ENCODE data around the gene MDP1.

The MDP1 gene

GRCh38 chr14:24195186-24196070, 20.4 kb downstream of the MDP1 start, which contains the start of gene TM9SF1:
TM9SF1 (minus strand) TSS chr14:24195441; CDS start chr14:24195019, 422 bp downstream.
- DNase-seq = peak; percentile 75

DNA sequence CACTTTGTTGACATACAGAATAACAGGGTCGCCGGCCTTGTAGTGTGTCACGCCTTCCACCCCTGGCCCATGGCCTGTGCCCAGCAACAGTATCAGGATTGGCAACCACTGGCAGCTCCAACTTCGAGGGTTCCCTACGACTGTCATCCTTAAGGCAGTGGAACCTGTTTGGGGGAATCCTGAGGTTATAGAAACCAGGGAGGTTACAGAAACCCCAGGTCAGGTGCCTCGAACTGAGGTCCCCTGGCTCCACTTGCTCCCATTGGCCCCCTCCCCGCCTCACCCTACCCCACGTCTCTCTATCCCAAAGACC, 21.0 kb downstream of the MDP1 start:
- DNase-seq = no peak

DNA sequence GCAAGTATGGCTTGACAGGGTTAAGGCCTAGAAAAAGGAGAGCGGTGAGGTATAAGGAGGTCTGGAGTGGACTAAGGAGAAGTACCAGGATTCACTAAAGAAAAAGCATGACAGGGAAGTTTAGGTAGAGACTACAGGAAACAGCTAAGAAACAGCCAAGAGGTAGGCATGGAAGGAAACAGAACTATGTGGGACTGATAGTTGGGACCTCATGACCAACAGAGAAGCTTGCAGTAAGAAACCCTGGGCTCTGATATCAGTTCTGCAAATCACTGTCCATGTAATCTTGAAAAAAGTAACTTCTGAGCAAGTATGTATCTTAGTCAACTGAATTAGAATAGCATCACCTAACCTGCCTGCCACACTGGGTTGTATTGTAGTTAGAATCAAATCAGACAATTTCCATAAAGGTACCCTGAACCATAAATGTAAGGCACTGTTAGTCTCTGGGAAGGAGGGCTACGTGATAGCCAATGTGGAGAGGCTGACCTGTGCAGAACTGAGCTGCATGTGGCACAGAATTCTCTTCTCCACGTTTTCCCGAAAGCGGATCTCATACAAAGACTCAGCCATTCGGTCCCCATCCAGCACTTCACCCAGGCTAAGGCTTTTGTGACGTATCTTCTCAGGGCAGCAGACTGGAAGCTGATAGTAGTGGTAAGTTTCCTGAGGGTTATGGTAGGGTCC, 21.5 kb downstream of the MDP1 start:
- DNase-seq = no peak

DNA sequence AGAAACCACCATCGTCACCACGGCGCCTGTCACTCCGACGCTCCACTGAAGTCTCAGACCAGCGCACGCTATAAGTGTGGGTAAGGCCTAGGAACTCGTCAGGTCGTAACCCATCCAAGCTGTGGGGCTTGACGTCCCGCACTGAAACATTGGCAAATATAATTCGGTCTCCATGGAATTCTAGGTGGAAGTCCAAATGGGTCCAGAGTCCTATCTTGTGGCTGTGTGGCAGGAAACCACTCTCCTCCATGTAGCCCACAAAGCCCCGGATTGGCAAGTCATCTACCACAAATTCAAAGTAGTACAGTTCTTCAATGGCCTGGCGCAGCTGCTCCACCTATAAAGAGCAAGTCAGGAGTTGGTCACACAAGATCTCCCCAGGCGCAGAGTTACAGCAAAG, 22.9 kb downstream of the MDP1 start:
- DNase-seq = no peak

DNA sequence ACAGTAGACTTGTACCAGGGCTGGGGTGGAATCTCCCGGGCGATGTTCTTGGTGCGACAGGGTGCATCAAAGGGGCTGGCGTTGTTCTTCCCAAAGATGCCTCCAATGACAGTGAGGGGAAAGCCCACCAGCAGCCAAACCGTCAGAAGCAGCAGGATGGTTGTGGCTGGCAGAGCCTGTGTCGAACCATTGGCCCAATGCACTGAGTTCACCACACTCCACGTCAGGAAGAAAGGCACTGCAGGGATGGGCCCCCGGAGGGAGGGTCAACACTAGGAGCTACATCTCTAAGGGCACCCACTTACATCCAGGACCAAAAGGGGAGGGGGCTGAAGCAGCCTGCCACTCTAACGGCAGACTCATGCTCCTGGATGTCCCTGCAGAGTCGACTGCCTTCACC, 25.4 kb downstream of the MDP1 start:
- DNase-seq = no peak

DNA sequence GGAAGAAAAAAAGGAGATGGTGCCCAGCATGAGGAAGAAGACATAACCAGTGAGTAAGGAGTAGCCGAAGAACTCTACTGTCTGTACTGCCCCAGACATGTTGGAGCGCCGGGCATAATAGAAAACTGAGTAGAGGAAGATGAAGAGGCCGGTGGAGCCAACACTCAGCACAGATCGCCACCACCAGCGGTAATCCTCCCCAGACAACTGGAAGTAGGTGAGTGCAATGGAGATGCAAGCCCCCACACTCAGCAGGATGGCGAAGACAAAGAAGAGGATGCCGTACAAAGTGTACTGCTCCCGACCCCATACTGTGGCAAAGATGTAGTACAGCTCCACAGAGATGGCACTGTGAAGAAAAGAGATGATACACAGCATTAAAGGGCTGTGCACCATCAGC, 26.4 kb downstream of the MDP1 start:
- no peak for DNase-seq

- DNase-seq = no peak
Measured at GRCh38 chr14:24189059-24189375, 26.8 kb downstream of the MDP1 start.

DNA sequence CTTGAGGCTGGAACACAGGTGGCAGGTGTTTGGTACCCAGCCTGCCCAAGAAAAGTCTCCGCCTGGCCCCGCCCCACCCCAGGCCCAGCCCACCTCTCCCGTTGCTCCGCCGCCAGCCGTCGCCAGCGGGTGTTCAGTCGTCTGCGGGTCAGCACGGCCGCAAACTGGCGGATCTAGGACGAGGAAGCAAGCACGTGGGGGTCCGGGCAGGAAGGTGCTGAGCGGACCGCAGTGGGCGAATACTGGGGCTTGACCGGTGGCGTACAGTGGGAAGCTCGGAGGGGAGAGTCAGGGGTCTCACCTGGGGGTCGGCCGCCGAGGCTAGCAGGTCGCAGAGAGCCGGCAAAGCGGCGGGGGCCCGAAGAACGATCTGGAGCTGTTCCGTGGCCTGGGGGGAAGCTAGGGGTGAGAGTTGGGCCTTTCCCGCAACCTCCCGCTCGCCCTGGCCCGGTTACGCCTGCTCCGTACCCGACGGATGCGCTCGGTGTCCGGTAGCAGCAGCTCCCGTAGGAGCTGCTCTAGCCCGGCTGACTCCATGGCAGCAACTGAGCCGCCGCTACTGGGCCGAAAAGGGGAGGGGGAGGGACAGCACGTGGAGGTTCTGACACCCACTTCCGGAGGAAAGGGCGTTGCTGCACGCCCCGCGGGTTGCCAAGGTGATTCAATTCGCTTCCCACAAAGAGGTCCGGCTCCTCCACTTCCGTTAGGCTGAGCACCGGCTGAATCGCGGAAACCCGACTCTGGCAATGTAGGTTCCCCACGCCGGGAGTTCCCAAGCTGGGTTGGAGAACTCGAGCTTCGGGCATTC, 27.4 kb downstream of the MDP1 start, which contains the start of gene IPO4:
IPO4 (minus strand) TSS at position 566 of the 808 bp plus-strand sequence; CDS start at position 537, 29 bp downstream.
- peak; percentile 82 for DNase-seq

DNA sequence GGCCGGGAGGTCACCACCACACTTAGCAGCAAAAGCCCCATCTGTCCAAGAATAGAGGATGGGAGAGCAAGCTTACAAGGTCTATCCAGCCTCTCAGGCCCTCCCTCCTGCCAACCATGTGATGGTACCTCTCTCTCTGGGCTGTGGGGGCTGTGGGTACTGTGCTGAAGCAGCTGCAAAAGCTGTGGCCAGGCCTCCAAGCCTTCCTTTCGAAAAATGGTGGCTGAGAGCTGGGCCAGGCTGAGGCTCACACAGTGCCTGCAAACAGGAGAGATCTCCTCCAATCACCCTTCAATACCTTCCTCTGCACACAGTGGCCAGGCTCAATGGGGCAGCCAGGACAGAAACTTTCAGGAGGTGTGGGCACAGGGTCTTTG, 28.3 kb downstream of the MDP1 start:
- DNase-seq = no peak

GRCh38 chr14:24186831-24187538, 28.9 kb downstream of the MDP1 start:
- DNase-seq = no peak

- DNase-seq = no peak
Measured at GRCh38 chr14:24185741-24186140, 30.1 kb downstream of the MDP1 start.

DNA sequence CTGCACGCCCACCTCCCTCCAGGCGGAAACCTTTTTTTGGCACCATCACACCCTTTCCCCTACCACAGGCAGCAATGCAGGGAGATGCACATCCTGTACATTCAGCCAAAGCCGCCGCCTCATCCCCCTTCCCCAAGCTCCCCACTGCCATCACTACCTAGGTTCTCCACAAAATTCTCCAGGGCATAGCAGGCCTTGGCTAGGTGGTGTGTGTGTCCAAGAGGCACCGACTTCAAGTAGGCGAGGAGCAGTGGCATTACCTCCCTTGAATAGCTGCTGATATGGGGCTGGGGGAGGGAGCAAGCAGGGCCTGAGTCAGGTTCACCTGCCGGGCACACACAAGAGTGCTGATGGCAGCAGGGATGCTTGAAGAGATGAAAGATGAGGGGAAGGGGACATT, 30.8 kb downstream of the MDP1 start:
- DNase-seq = no peak

DNA sequence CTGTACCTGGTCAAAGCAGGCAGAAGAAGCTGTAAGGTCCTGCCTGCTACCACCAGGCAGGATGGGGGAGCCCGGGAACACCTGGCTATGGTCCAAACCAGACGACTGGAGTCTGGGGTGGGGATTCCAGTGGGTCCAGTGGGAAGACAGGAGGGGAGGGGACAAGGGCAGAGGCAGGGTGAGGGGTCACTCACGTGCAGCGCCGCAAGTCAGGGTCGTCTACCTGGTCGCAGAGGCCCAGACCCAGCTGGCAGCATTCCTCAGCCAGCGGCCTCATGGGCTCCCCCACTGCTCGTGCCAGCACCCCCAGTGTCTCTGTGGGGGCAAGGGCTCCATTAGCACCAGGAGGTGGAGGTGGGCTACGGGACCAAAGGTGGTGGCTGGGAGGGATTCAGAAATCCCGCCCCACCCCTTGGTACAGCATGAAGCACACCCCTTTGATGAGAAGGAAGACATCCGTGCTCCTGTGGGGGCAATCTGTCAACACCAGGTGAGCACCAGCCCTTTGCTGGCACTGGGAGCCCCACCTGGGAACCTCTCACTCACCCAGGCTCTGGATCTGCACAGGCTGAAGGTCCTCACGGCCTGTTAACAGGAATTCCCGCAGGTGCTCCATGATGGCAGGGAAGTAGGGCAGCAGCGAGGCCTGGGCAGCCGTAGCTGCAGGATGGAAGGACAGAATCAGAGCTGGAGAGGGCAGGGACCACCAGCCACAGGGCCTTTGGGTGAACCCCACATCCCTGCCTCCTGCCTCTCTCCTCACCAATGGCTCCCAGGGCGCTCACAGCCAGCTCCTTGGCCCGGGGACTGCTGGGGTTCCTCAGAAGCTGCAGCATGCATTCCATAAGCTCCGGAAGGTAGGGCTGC, 31.5 kb downstream of the MDP1 start:
- DNase-seq = no peak

DNA sequence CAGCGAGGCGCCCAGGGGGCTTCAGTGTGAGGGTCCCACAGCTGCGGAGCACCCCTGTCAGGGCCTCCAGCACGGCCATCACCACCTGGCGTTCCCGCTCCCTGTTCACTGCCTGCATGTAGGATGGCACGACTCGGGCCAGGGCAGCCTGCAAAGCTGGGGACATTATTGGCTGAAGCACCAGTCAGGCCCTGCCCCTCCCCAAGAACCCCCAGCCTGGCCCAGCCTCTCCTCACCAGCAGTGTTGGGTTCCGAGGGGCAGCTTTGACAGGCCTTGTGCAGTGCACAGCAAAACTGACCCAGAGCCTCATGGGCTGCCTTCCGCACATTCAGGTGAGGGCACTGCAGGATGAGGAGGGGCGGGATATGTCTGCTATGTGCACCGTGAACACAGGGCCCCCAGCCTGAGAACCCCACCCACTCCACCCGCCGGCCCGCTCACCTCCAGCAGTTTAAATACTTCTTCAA, 32.8 kb downstream of the MDP1 start:
- DNase-seq = no peak

DNA sequence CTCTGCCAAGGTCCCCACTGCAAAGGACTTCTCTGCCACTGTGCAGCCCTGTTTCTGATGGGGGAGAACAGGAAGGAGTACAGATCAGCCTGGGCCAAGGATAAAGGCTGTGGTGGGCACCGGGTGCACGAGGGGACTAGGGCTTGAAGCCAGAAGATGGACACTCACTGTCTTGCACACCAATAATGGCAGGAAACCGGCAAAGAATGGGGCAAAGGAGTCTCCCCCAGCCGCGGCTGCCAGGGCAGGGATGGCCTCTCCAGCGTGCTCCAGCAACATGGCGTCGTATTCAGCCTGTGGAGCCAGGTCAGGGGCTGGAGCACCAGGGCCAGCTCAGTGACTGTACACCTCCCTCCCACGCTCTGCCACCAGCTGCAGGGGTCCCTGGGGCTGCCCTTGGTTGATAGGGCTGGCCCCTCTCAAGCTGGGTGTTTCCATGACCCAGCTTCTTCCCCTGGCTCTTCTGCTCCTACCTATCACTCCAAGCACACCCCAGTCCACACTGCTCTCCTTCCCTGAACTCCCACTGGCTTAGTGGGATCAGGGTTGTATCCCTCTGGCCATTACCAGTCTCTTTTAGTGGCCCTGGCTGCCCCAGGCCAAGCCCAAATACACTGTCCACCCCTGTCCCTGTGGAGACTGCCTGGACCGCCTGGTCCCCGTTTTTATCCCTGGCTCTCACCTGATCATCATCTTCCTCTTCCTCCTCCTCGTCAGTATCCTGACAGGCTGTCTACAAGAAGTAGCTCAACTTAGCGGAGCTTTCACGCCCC, 33.6 kb downstream of the MDP1 start:
- DNase-seq = no peak

- DNase-seq = no peak
Measured at GRCh38 chr14:24181371-24182077, 34.3 kb downstream of the MDP1 start.

GRCh38 chr14:24179961-24180796, 35.7 kb downstream of the MDP1 start:
- DNase-seq = peak; percentile 31

DNA sequence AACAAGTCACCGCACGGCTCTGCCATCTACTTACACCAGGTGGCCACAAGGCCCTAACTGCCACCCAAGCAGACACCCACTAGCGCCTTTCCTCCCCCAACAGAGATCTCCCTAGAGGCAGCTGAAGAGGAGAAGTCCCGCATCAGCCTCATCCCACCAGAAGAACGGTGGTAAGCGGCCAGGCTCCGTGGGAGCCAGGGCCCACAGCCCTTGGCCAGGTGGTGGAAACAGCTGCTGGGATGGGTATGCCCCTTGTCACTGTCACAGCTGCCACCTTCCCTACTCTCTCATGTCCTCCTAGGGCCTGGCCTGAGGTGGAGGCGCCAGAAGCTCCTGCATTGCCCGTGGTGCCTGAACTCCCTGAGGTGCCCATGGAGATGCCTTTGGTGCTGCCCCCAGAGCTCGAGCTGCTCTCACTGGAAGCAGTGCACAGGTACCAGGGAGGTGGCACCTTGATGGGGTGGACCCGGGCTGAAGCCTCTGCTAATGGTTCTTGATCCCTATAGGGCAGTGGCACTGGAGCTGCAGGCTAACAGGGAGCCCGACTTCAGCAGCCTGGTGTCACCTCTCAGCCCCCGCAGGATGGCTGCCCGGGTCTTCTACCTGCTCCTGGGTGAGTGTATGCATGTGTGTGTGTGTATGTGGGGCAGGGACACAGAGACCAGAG, 36.4 kb downstream of the MDP1 start:
- DNase-seq = no peak

Data from T1000 (cell line).